ENCODE measurements around the gene CEP41.

CEP41 gene

DNA sequence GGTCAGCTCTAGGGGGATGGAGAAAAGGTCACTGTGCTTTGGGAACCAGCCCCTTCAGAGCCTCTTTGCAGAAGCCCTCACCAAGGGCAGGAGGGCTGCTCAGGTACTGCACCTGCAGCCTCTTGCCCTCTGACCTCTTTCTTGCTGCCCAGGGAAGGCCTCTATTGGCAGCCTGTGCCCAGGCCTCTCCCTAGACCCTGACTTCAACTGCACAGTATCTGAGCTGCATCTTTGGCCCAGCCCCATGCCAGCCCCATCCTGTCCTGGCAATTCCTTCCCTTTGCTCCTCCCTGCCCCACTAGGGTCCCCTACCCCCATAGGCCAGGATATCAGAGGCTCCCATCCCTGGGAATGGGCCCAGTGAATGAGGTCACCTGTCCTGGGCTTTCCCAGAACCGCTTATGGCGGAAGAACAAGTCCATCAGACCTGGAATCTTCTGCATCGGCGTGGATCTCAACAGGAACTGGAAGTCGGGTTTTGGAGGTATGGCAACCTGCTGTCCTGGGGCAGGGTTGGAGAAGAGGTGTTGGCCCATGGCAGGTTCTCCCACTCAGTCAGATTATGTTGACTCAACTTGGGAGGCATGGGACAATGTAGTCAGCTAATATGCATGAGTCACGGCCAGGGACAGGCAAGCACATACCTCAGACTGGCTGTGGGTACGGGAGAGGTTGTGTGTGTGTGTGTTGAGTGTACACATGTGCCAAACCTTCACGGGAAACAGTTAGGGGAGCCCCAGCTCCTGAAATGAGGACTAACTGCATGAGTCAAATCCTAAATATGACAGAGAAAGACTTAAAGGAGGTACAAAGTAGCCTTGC lies 77.6 kb downstream of the CEP41 start:
- H3K27me3 Mint-ChIP-seq, result no peaks in the 10 kb centered on the region
- H3K9me3 Mint-ChIP-seq, result peaks cover 5% of the 10 kb centered on the region
- no peak overlapping the region for H3K4me3 Mint-ChIP-seq
- peaks cover 8% of the 10 kb centered on the region for H3K4me1 Mint-ChIP-seq
- H3K36me3 Mint-ChIP-seq, result peaks cover 2% of the 10 kb centered on the region
- H3K27ac Mint-ChIP-seq, result no peak overlapping the region

DNA sequence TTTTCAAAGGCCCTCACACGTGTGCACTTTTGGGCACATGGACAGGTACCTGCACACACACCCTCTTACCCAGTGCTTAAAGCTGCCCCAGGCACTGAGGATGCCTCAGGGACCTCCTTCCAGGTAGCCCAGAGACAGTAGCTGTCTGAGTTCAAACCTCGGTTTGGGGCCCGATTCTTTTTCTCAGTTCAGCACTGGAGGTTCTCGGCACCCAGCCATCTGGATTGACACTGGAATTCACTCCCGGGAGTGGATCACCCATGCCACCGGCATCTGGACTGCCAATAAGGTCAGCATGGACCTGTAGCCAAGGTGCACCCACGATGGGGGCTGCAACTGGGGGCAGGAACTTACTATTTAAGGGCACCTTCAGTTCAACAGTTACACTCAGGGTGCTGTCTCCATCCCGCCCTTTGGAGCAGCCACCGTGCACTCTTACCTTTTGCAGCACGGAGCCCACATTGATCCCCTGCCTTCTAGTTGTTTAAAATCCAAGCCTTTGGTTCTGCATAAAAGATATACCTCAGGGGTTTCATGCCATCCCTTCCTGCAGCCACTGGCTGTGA lies 78.5 kb downstream of the CEP41 start:
- H3K27me3 Mint-ChIP-seq, result no peaks in the 10 kb centered on the region
- peaks cover 2% of the 10 kb centered on the region for H3K36me3 Mint-ChIP-seq
- no peak overlapping the region for H3K4me3 Mint-ChIP-seq
- peaks cover 6% of the 10 kb centered on the region for H3K4me1 Mint-ChIP-seq
- H3K27ac Mint-ChIP-seq, result no peak overlapping the region
- peaks cover 5% of the 10 kb centered on the region for H3K9me3 Mint-ChIP-seq

DNA sequence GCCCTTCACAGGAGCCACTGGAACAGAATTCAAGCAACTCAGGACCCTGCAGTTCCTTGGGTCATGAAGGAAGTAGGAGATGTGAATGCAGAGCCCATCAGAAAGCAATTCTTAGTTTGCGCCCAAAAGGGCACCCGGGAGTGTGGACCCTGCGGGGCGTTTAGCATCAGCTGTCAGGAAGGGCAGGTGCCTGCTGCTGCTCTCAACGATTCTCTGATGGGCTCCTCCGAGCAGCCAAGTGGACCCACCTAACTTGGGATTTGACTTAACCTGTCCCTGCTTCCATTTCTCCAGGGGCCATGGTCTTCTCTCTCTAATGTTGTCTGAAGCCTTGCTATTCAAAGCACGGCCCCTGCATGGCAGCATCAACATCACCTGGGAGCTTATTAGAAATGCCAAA lies 79.1 kb downstream of the CEP41 start:
- Mint-ChIP-seq H3K36me3 (peaks cover 2% of the 10 kb centered on the region), H3K27me3 (no peaks in the 10 kb centered on the region), H3K4me1 (no peaks in the 10 kb centered on the region), H3K27ac (no peak overlapping the region), H3K4me3 (no peak overlapping the region), H3K9me3 (peaks cover 5% of the 10 kb centered on the region)

DNA sequence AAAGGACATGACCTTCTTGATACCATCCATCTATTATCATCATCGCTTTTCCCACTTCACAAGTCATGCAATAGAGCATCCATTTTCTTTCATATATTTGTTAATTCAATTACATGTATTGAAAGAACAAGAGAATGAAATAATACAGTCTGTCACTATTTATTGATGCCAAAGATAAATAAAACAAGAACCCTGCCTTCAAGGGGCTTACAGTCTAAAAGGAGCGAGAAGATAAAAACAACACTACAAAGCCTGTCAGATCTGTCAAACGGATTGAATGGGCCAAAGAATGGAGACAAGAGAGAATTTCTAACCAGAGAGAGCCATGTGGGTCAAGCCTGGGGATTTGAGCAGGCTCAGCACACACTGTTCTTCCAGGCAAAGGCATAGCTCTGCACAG lies 80.3 kb downstream of the CEP41 start:
- H3K27ac Mint-ChIP-seq, result no peak overlapping the region
- peaks cover 5% of the 10 kb centered on the region for H3K9me3 Mint-ChIP-seq
- peaks cover 2% of the 10 kb centered on the region for H3K36me3 Mint-ChIP-seq
- no peak overlapping the region for H3K4me3 Mint-ChIP-seq
- H3K27me3 Mint-ChIP-seq, result no peaks in the 10 kb centered on the region
- H3K4me1 Mint-ChIP-seq, result no peaks in the 10 kb centered on the region

DNA sequence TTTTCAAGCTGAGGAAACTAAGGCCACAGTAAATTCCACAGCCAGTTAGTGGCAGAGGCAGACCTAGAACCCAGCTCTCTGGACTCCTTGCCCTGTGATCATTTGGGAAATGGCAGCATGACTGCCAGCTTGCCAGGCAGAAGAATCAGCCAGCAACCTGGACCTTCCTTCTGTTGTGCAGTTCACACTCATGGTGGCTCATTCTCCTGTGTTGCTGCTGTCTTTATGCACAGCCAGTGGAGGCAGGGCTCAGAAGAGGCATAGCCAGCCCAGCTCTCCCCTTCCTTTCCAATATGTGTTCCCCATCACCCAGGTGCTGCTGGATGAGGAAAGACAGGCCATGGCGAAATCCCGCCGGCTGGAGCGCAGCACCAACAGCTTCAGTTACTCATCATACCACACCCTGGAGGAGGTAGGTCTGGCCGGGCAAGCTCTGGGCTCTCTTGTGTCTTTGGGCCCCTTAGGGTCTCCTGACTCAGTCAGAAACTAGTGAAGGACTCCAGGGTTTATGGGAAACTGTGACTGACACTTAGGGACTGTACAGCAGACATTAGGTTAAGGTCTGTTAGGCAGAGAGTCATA lies 81.4 kb downstream of the CEP41 start:
- no peak overlapping the region for H3K27ac Mint-ChIP-seq
- H3K36me3 Mint-ChIP-seq, result peaks cover 2% of the 10 kb centered on the region
- peaks cover 5% of the 10 kb centered on the region for H3K9me3 Mint-ChIP-seq
- no peaks in the 10 kb centered on the region for H3K27me3 Mint-ChIP-seq
- no peak overlapping the region for H3K4me3 Mint-ChIP-seq
- H3K4me1 Mint-ChIP-seq, result no peaks in the 10 kb centered on the region

DNA sequence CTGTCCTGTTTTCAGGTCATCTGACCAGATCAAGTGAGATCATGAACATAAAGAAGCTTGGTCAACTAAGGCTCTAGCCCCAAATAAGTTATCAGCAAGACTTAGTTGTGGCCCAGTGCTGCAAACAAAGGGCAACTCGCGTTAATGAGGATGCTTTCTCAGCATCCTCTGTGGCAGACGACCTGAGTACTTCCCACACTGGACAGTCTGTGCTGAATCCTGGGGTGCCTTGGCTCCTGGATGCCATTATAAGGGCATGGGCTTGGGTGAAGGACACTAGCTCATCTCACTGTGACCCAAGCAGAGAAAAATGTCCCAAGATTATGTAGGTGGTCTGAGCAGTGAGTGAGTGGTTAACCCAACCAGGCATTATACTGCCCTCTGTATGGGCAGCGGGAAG lies 82.3 kb downstream of the CEP41 start:
- peaks cover 5% of the 10 kb centered on the region for H3K9me3 Mint-ChIP-seq
- H3K4me1 Mint-ChIP-seq, result no peaks in the 10 kb centered on the region
- H3K27me3 Mint-ChIP-seq, result no peaks in the 10 kb centered on the region
- no peak overlapping the region for H3K27ac Mint-ChIP-seq
- H3K36me3 Mint-ChIP-seq, result peaks cover 2% of the 10 kb centered on the region
- H3K4me3 Mint-ChIP-seq, result no peak overlapping the region

DNA sequence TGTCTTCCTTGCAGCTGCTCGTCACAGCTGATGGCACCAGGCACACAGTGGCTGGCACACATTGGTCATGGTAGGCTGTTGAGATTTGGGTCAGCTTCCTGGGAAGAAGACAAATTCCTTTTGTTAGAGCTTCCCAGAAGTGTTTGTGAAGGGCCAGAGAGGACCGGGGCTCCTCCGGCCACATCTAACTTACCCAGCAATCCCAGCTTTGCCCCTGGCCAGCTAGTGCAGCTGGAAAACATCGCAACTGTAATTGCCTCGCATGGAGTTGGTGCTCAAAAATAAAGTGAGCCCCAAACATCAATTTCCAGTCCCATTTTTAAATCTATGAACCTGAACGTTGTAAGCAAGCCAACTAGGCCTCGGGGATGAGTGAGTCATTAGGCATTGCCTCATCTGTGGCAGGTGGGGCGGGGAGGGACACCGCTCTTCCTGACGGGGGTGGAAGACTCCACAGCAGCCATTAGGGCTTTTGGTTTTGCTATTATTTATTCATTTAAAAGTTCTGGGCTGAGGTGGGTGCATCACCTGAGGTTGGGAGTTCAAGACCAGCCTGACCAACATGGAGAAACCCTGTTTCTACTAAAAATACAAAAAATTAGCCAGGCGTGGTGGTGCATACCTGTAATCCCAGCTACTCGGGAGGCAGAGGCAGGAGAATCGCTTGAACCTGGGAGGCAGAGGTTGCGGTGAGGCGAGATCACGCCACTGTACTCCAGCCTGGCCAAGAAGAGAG lies 83.8 kb downstream of the CEP41 start:
- peaks cover 2% of the 10 kb centered on the region for H3K36me3 Mint-ChIP-seq
- H3K27ac Mint-ChIP-seq, result no peak overlapping the region
- no peaks in the 10 kb centered on the region for H3K27me3 Mint-ChIP-seq
- H3K9me3 Mint-ChIP-seq, result peaks cover 5% of the 10 kb centered on the region
- no peaks in the 10 kb centered on the region for H3K4me1 Mint-ChIP-seq
- H3K4me3 Mint-ChIP-seq, result no peak overlapping the region

DNA sequence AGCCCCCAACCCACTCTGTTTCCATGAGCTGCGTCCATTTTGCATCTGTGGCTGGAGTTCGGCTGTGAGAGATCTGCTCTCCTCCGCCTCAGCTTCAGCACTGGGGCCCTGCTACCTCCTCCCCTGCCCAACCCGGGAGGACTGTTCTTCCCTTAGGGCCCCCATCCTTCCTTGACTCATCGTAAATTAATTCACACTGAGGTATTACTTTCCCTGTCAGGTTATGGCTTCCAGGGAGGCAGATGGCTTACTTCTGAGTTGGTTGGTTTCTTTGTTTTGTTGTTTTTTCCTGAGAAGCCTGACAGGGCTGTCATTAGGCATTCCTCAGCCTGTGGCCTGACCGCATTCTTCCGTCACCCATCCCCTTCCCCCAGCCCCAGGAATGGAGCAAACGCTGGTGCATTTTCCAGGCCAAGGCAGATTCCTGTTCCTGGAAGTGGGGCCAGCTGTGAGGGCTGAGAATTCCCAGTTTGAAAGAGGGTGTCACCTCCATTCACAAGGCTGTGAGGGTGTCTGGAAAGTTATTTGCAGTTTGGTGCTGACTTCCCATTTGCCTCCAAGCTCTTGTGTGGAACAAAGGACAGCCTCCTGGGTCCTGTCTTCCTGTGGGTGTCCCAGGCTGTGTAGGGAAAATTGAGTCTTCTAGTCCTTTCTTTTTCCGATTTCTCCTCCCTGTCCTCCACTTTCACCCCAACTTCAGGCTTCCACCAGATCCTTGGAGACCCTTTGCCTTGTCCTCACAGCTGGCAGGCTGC lies 84.5 kb downstream of the CEP41 start:
- Mint-ChIP-seq H3K27ac (no peak overlapping the region), H3K9me3 (peaks cover 5% of the 10 kb centered on the region), H3K27me3 (no peaks in the 10 kb centered on the region)

DNA sequence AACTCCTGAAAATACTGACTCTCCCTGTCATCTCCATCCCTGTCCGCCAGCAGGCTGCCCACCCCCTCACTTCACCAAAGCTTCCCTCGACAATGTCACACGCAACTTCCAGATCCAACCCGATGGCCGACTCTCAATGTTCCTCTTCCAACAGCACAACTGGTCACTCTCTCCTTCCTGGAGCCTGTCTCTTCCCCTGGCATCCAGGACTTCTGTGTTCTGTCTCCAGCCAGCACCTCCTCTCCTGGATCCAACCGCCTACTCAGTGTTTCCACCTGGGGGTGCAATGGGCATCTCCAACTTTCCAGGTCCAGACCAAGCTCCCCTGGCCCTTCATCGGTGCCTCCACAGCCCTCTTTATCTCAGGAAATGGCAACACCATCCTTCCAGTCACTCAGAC lies 87.6 kb downstream of the CEP41 start:
- Mint-ChIP-seq H3K36me3 (no peaks in the 10 kb centered on the region), H3K4me1 (no peaks in the 10 kb centered on the region), H3K4me3 (no peak overlapping the region), H3K27me3 (no peaks in the 10 kb centered on the region), H3K27ac (no peak overlapping the region), H3K9me3 (no peaks in the 10 kb centered on the region)

More for the DNA sequence above, 84.5 kb downstream of the CEP41 start:
- H3K4me1 Mint-ChIP-seq, result no peaks in the 10 kb centered on the region
- H3K4me3 Mint-ChIP-seq, result no peak overlapping the region
- H3K36me3 Mint-ChIP-seq, result peaks cover 2% of the 10 kb centered on the region

DNA sequence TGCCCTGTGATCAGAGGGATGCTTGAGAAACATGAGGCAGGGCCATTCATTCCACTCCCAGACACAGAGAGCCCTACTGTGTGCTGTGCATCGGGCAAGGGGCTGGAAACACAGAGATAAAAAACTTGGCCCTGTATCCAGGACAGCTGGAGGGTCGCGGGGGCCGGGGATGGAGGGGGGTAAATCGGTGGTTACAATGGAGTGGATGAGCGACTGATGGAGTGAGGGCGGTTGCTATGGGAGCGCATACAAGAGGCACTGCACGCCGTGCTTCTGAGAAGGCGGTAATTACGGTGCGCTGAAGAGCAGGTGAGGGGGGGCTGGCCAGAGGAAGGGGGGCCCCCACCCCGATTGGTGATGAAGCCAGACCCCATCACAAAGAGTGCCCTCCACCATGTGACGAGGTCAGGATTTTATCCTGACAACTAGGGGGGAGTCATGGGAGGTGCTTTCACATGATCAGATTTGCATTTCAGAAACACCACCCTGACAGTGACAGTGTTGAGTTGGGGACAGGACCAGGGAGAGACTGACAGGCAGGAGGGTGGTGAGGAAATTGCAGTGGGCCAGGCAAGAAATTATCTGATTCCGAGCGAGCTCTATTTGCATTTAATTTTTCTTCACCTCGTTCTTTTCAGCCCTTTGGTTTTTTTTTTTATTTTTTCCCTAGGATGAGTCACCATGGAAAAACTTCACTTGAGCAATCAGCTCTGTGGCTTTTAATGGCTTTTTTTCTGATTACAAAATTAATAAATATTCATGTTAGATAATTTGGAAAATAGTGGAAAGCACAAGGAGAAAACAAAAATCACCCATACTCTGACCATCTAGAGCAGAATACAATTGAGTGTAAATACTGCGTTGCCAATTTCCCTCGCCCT lies 88.4 kb downstream of the CEP41 start:
- H3K36me3 Mint-ChIP-seq, result no peaks in the 10 kb centered on the region
- H3K4me1 Mint-ChIP-seq, result no peaks in the 10 kb centered on the region
- H3K27ac Mint-ChIP-seq, result no peak overlapping the region
- no peaks in the 10 kb centered on the region for H3K9me3 Mint-ChIP-seq
- H3K27me3 Mint-ChIP-seq, result no peaks in the 10 kb centered on the region
- H3K4me3 Mint-ChIP-seq, result no peak overlapping the region

DNA sequence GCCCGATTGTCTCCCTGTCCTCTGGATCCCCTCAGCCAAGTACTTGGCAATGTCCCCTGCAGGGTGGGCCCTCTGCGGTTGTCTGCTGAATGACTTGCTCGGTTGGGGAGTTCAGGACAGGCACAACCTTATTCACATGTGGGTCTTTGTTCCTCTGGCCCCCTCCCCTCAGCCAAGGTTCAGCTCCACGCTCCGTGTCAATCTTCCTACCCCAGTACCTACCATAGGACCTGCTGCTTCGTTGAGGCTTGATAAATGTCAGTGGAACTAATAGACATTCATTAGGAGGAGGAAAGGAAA lies 89.1 kb downstream of the CEP41 start:
- no peaks in the 10 kb centered on the region for H3K36me3 Mint-ChIP-seq
- no peak overlapping the region for H3K4me3 Mint-ChIP-seq
- no peaks in the 10 kb centered on the region for H3K4me1 Mint-ChIP-seq
- H3K27ac Mint-ChIP-seq, result no peak overlapping the region
- no peaks in the 10 kb centered on the region for H3K27me3 Mint-ChIP-seq
- H3K9me3 Mint-ChIP-seq, result no peaks in the 10 kb centered on the region

DNA sequence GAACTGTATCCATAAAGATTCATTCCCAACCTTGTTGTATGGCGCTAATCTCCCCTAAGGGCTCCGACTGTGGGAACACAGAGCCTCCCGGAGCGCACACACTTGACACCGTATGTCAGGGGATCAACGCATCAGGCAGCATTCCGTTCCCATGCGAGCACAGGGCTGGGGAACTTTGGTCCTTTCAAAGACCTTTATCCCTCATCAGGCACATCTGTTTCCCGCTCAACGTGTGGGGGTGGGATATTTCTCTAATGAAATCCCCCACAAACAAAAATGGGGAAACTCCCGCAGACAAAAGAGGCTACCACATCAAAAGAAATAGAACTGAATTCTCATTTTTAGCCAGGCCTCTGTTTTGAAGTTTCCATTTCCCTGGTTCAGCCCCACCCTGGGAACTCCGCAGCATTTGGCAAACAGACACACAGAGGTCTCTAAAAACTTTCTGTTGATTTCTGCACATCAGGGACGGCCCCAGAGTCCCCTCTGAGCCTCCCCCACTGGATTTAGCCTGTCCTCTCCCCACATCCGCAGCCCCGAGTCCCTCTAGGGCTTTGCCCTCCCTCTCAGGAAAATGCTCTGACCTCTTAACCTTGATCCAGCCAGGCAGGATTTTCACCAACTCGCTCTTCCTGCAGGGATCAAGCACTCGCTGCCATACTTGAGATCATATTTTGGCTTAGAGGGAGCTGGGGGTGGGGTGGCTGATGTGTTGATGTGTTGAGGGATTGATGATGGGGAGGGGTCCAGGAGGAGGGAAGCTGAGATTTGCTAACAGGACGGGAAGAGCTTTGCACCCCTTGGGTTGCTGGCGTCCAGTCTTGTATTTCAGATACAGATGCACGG lies 89.6 kb downstream of the CEP41 start:
- H3K36me3 Mint-ChIP-seq, result no peaks in the 10 kb centered on the region
- no peaks in the 10 kb centered on the region for H3K4me1 Mint-ChIP-seq
- no peaks in the 10 kb centered on the region for H3K9me3 Mint-ChIP-seq
- H3K27ac Mint-ChIP-seq, result no peak overlapping the region
- no peak overlapping the region for H3K4me3 Mint-ChIP-seq
- no peaks in the 10 kb centered on the region for H3K27me3 Mint-ChIP-seq

DNA sequence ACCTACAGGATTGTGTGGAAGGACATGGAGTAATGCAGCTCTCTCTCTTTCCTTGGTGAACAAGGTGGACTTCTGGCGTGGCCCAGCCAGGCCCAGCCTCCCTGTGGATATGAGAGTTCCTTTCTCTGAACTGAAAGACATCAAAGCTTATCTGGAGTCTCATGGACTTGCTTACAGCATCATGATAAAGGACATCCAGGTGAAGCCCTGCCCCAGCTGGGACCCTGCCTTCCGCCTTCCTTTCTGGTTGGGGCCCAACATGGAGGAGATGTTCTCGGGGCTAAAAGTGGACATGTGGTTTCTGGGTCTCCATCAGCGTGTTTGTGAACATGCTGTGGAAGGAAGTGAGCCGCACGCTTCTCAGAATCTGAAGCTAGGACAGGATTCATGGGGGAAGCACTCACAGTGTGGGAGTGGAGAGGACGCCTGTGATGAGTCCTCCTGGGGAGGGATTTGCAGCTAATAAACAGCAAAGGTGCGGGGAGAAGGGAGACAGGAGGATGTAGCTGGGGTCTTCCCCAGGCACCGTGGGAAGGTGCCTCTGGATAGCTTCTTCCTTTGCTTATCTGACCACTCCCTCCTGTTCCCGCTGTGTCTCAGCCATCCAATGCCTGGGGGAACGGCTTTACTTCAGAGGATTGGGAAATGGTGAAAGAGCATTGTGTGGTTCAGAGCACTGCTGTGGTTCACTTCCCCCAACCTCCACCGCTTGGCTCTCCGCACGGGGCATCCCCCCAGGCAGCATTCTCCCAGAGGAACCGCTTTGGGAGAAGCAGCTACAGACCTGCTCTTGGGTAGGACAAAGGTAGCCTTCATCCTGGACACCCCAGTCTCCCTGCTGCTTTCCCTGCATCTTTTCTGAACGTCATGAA lies 90.7 kb downstream of the CEP41 start:
- H3K27me3 Mint-ChIP-seq, result no peaks in the 10 kb centered on the region
- no peaks in the 10 kb centered on the region for H3K9me3 Mint-ChIP-seq
- no peak overlapping the region for H3K27ac Mint-ChIP-seq
- H3K4me3 Mint-ChIP-seq, result no peak overlapping the region
- no peaks in the 10 kb centered on the region for H3K4me1 Mint-ChIP-seq
- H3K36me3 Mint-ChIP-seq, result no peaks in the 10 kb centered on the region
